ENCODE results near the gene SOX2. TPM values are rescaled to one million over a fixed set of nuclear protein-coding genes. Genes with fewer than 3 reads are reported as not detected.

SOX2 gene
- total RNA-seq, 1 experiment from 2014 or later = 0.39 TPM

- BruUV-seq (replicated peaks) = no TSS peak
- no peaks in the 10 kb centered on the region for H3K27me3 ChIP-seq (ENCODE audit: control insufficient read depth, insufficient read depth, low read length)
- ChIA-PET CTCF (no interaction called here), POLR2A (no interaction called here)
- ATAC-seq (no peak), DNase-seq (ENCODE audit: low read depth, low spot score) (no peak)
- no peak for TF ChIP-seq SIN3A (IDR thresholded peaks at IDR 0.05; ENCODE audit: borderline replicate concordance, insufficient read depth, low read depth, low read length)
- TF ChIP-seq, protein P1, sequence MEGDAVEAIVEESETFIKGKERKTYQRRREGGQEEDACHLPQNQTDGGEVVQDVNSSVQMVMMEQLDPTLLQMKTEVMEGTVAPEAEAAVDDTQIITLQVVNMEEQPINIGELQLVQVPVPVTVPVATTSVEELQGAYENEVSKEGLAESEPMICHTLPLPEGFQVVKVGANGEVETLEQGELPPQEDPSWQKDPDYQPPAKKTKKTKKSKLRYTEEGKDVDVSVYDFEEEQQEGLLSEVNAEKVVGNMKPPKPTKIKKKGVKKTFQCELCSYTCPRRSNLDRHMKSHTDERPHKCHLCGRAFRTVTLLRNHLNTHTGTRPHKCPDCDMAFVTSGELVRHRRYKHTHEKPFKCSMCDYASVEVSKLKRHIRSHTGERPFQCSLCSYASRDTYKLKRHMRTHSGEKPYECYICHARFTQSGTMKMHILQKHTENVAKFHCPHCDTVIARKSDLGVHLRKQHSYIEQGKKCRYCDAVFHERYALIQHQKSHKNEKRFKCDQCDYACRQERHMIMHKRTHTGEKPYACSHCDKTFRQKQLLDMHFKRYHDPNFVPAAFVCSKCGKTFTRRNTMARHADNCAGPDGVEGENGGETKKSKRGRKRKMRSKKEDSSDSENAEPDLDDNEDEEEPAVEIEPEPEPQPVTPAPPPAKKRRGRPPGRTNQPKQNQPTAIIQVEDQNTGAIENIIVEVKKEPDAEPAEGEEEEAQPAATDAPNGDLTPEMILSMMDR (IDR thresholded peaks at IDR 0.05) = no peak
- no peak for TF ChIP-seq POLR2AphosphoS5 (IDR thresholded peaks at IDR 0.05; ENCODE audit: low read depth, low read length)
- no peak for TF ChIP-seq TCF7L2 (IDR thresholded peaks at IDR 0.05; ENCODE audit: low read depth, low read length)
- no peak for TF ChIP-seq REST (IDR thresholded peaks at IDR 0.05; ENCODE audit: insufficient read depth in 1 of 2, low read depth in 2 of 2, low read length in 1 of 2)
- no peak overlapping the region for H3K4me3 ChIP-seq (ENCODE audit: low read depth in 2 of 2, low read length in 2 of 2)
- no peaks in the 10 kb centered on the region for H3K4me1 ChIP-seq (ENCODE audit: control insufficient read depth, insufficient read depth, low read length)
- in situ Hi-C loops (cut with HindIII; ENCODE audit: low pct_unique_long_range_greater_than_20kb, low sequenced_read_pairs) (no loop called here), intact Hi-C loops (cut with micrococcal nuclease; ENCODE audit: unreplicated experiment) (no loop called here)
- H3K36me3 ChIP-seq (ENCODE audit: control insufficient read depth, insufficient read depth, low read length) = no peaks in the 10 kb centered on the region
- no peaks in the 10 kb centered on the region for H3K9me3 ChIP-seq (ENCODE audit: control insufficient read depth, insufficient read depth, low read depth, low read length)
- no peak overlapping the region for H3K27ac ChIP-seq (ENCODE audit: low read length)
These were observed 21.0 kb upstream of the SOX2 start for GRCh38 chr3:181690769-181691168.

DNA sequence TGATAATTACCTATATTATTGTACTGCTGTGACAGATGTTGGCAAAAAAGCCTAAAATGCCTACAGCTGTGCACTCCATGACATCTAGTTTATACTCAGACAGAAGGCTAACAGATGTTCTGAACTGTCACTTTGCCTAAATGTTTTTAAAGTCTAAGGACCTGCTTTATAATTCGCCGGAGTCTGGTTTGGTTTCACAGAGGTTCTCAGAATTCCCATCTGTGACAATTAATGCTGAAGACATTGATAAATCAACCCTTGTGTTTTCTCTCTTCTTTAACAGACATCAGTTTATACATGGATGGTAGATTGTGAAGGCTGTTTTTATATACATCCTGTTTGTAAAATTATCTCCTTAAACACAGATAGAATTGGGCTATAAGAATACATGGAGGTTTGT is 19.8 kb upstream of the SOX2 start:
- Histone ChIP-seq H3K9me3 (ENCODE audit: control insufficient read depth, insufficient read depth, low read depth, low read length) (no peaks in the 10 kb centered on the region), H3K27me3 (ENCODE audit: control insufficient read depth, insufficient read depth, low read length) (no peaks in the 10 kb centered on the region), H3K4me3 (ENCODE audit: low read depth in 2 of 2, low read length in 2 of 2) (no peak overlapping the region), H3K27ac (ENCODE audit: low read length) (no peak overlapping the region), H3K36me3 (ENCODE audit: control insufficient read depth, insufficient read depth, low read length) (no peaks in the 10 kb centered on the region), H3K4me1 (ENCODE audit: control insufficient read depth, insufficient read depth, low read length) (no peaks in the 10 kb centered on the region)
- no TSS peak for BruUV-seq (replicated peaks)
- POLR2A ChIA-PET = no interaction called here
- ATAC-seq = no peak
- TF ChIP-seq POLR2AphosphoS5 (IDR thresholded peaks at IDR 0.05; ENCODE audit: low read depth, low read length) (no peak), SIN3A (IDR thresholded peaks at IDR 0.05; ENCODE audit: borderline replicate concordance, insufficient read depth, low read depth, low read length) (no peak), TCF7L2 (IDR thresholded peaks at IDR 0.05; ENCODE audit: low read depth, low read length) (no peak), REST (IDR thresholded peaks at IDR 0.05; ENCODE audit: insufficient read depth in 1 of 2, low read depth in 2 of 2, low read length in 1 of 2) (no peak)
- TF ChIP-seq, protein P1 (IDR thresholded peaks at IDR 0.05) = no peak
- in situ Hi-C loops (cut with HindIII; ENCODE audit: low pct_unique_long_range_greater_than_20kb, low sequenced_read_pairs) (no loop called here), intact Hi-C loops (cut with micrococcal nuclease; ENCODE audit: unreplicated experiment) (no loop called here)
- CTCF ChIA-PET = no interaction called here
- no peak for DNase-seq (ENCODE audit: low read depth, low spot score)
